Stomach smooth muscle (tissue), 2 donors: Measurements from ENCODE around the gene CCNY.

Experiments
- H3K27ac ChIP-seq: one replicate; pipeline ENCODE4 v1.7.0; 2013; ENCODE audit warnings: mild to moderate bottlenecking, low read length, inconsistent platforms
- H3K27me3 ChIP-seq, 2 donors: one replicate each; pipeline ENCODE4 v1.7.0; 2013; ENCODE audit warnings: low read length in 2 of 2; ENCODE audit not compliant: insufficient read depth in 2 of 2, control insufficient read depth in 1 of 2
- H3K36me3 ChIP-seq, 2 donors: one replicate each; pipeline ENCODE4 v1.7.0; 2013; ENCODE audit warnings: low read length in 2 of 2; ENCODE audit not compliant: control insufficient read depth in 2 of 2, insufficient read depth in 2 of 2
- H3K4me1 ChIP-seq: one replicate; pipeline ENCODE4 v1.7.0; 2013; ENCODE audit warnings: low read length; ENCODE audit not compliant: control insufficient read depth, insufficient read depth
- H3K4me3 ChIP-seq, 2 donors: one replicate each; pipeline ENCODE4 v1.7.0; 2013; ENCODE audit warnings: low read length in 2 of 2
- H3K9ac ChIP-seq, 2 donors: one replicate each; pipeline ENCODE4 v1.7.0; 2013; ENCODE audit warnings: low read length in 2 of 2, mild to moderate bottlenecking in 1 of 2
- H3K9me3 ChIP-seq, 2 donors: one replicate each; pipeline ENCODE4 v1.7.0; 2013; ENCODE audit warnings: low read length in 2 of 2; ENCODE audit not compliant: control insufficient read depth in 2 of 2
- donor health status: healthy.
- donor health status: Pancreatic carcinoma.

Gene CCNY

DNA sequence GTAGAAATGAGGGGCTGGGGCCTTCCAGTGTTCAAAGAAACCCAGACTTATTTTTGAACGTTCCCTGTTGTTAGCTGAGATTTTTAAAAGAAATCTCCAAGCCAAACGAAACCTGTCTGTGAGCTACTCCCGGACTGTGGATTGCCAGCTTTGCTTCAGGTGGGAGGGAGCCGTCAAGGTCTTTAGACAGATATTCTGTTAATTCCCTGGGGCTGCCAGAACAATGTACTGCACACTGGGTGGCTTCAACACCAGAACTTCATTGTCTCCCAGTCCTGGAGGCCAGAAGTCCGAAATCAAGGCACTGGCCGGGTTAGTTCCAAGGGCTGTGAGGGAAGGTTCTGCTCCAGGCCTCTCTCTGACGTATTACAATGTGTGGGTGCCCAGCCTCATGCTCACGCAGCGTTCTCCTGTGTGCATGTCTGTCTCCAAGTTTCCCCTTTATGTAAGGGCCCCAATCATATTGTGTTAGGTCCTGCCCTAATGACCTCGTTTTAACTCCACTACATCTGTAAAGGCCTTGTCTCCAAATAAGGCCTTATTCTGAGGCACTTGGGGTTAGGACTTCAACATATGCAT is 208.9 kb downstream of the CCNY start:
- H3K27me3 ChIP-seq: no peaks in the 10 kb centered on the region
- no peak overlapping the region for H3K27ac ChIP-seq
- H3K4me3 ChIP-seq: no peak overlapping the region
- peaks cover 10 to 13% of the 10 kb centered on the region in 2 donors for H3K36me3 ChIP-seq
- no peak overlapping the region for H3K9ac ChIP-seq
- no peaks in the 10 kb centered on the region for H3K4me1 ChIP-seq
- H3K9me3 ChIP-seq: no peaks in the 10 kb centered on the region

- H3K9me3 ChIP-seq: no peaks in the 10 kb centered on the region
- no peaks in the 10 kb centered on the region for H3K27me3 ChIP-seq
- H3K4me3 ChIP-seq: no peak overlapping the region
- H3K27ac ChIP-seq: no peak overlapping the region
- H3K4me1 ChIP-seq: no peaks in the 10 kb centered on the region
- H3K36me3 ChIP-seq: peaks cover 10 to 16% of the 10 kb centered on the region in 2 donors
- H3K9ac ChIP-seq: no peak overlapping the region
Observed at GRCh38 chr10:35545878-35546590, 209.7 kb downstream of the CCNY start.

DNA sequence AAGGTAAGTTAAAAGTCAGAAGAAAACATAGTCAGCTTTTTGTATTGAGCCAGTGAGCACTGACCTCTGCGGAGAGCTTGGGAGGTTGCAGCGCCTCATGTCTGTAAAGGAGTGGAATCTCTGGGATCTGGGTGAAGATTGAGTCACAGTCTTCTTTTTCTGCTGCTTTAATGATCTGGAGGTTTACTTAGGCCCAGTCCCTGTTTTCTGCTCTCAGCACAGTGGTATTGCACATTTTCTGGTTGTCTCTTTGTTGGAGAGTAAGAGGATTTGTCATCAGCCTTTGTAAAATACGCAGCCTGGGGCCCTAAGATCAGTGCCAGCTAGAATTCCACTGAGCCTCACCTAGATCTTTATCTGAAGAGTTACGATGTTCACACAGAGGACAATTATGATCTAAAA is 210.5 kb downstream of the CCNY start:
- Histone ChIP-seq H3K27me3 (no peaks in the 10 kb centered on the region), H3K4me1 (no peaks in the 10 kb centered on the region), H3K4me3 (no peak overlapping the region), H3K9me3 (no peaks in the 10 kb centered on the region), H3K9ac (no peak overlapping the region), H3K27ac (no peak overlapping the region), H3K36me3 (peaks cover 10 to 16% of the 10 kb centered on the region in 2 donors)

DNA sequence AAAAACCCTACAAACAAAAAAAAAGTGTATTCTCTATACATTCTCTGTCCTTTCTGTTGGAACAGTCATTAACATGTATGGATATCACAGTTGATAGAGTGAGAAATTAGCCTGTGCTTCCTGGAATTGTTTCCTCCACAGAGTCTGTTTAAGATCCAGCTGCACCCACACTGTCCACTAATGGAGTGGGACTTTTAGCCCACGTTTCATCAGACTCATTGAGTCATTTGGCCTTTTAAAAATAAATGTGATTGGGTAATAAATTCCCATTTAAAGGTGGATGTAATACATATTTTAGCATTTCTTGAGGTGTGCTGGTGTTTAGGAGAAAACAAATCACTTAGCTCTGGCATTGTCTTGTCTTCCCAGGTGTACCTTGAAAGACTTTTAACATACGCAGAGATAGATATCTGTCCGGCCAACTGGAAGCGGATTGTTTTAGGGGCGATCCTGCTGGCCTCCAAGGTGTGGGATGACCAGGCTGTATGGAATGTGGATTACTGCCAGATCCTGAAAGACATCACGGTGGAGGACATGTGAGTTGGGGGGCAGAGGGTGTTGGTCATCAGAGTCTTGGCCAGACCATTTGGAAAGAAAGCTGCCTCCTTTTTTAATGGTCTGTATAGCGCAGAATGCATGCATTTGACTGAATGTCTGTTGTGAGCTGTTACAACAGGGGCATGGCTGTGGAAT is 216.5 kb downstream of the CCNY start:
- Histone ChIP-seq H3K9me3 (no peaks in the 10 kb centered on the region), H3K4me1 (no peaks in the 10 kb centered on the region), H3K27me3 (no peaks in the 10 kb centered on the region), H3K4me3 (no peak overlapping the region), H3K36me3 (peaks cover 18 to 20% of the 10 kb centered on the region in 2 donors), H3K27ac (no peak overlapping the region), H3K9ac (no peak overlapping the region)

- H3K4me3 ChIP-seq: no peak overlapping the region
- no peak overlapping the region for H3K9ac ChIP-seq
- no peaks in the 10 kb centered on the region for H3K9me3 ChIP-seq
- no peak overlapping the region for H3K27ac ChIP-seq
- peaks cover 18 to 20% of the 10 kb centered on the region in 2 donors for H3K36me3 ChIP-seq
- no peaks in the 10 kb centered on the region for H3K27me3 ChIP-seq
- H3K4me1 ChIP-seq: no peaks in the 10 kb centered on the region
Observed at GRCh38 chr10:35554036-35554435, 217.7 kb downstream of the CCNY start.

- Histone ChIP-seq H3K4me1 (no peaks in the 10 kb centered on the region), H3K36me3 (peaks cover 18 to 19% of the 10 kb centered on the region in 2 donors), H3K27ac (no peak overlapping the region), H3K9me3 (no peaks in the 10 kb centered on the region), H3K27me3 (no peaks in the 10 kb centered on the region), H3K9ac (no peak overlapping the region), H3K4me3 (no peak overlapping the region)
Observed at GRCh38 chr10:35554461-35555056, 218.2 kb downstream of the CCNY start.

GRCh38 chr10:35555962-35556930 is 219.9 kb downstream of the CCNY start:
- Histone ChIP-seq H3K36me3 (peaks cover 19 to 24% of the 10 kb centered on the region in 2 donors), H3K9ac (no peak overlapping the region), H3K4me3 (no peak overlapping the region), H3K27me3 (no peaks in the 10 kb centered on the region), H3K9me3 (no peaks in the 10 kb centered on the region), H3K4me1 (no peaks in the 10 kb centered on the region), H3K27ac (no peak overlapping the region)

GRCh38 chr10:35558276-35558675 is 222.0 kb downstream of the CCNY start:
- Histone ChIP-seq H3K9ac (no peak overlapping the region), H3K27me3 (no peaks in the 10 kb centered on the region), H3K36me3 (peaks cover 14 to 16% of the 10 kb centered on the region in 2 donors), H3K9me3 (no peaks in the 10 kb centered on the region), H3K4me1 (peaks cover 2% of the 10 kb centered on the region), H3K4me3 (no peak overlapping the region), H3K27ac (no peak overlapping the region)

DNA sequence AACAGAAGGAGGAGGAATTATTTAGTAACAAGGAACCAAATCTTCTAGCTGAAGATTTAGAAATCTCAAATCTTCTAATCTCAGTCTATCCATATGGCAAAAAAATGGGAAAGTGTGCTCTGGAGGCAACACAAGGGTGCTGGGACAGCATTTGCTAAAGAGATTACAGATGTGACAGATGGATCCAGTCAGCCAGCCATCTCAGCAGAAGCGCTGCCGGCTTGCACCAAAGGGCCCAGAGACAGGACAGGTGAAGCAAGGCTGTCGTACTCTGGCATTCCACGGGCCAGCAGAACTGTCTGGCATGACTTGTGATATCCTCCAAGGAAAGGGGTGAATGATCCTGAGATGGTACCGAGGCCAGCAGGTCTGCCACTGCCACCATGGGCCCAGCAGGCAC is 223.1 kb downstream of the CCNY start:
- H3K9me3 ChIP-seq: no peaks in the 10 kb centered on the region
- no peak overlapping the region for H3K27ac ChIP-seq
- H3K36me3 ChIP-seq: peaks cover 6 to 14% of the 10 kb centered on the region in 2 donors
- H3K4me3 ChIP-seq: no peak overlapping the region
- peaks cover 8% of the 10 kb centered on the region for H3K4me1 ChIP-seq
- H3K27me3 ChIP-seq: no peaks in the 10 kb centered on the region
- no peak overlapping the region for H3K9ac ChIP-seq

DNA sequence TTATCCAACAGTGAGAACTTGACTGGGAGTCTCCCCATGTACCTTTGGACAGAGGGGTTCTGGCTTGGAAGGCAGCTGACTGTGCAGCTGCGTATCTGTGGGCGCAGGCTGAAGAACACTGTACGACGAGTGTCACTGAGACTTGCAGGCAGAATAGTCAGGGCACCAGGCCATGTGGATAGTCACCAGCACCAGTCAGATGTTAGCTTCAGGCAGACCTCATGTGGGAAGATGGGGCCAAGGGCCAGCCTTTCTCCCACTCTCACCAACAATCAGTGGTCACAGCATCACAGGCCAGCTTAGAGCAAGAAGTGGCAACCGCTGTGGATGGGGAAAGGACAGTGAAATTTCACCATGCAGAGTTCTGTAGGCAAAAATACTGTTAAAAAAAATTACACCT is 225.4 kb downstream of the CCNY start:
- Histone ChIP-seq H3K9ac (no peak overlapping the region), H3K27ac (no peak overlapping the region)

More for the DNA sequence above, 225.4 kb downstream of the CCNY start:
- H3K36me3 ChIP-seq: peaks cover 6% of the 10 kb centered on the region in 2 donors
- H3K9me3 ChIP-seq: no peaks in the 10 kb centered on the region
- no peaks in the 10 kb centered on the region for H3K27me3 ChIP-seq
- H3K4me1 ChIP-seq: peaks cover 27% of the 10 kb centered on the region
- H3K4me3 ChIP-seq: no peak overlapping the region
